ENCODE data around the gene SEPSECS. TPM values are rescaled to one million over a fixed set of nuclear protein-coding genes. Genes with fewer than 3 reads are reported as not detected.

SEPSECS gene
- total and polyA plus RNA-seq, 9 of the 15 experiments (the other 6 are each of a cell fraction or from before 2014, with no cell fraction given), result 3.9 to 17.2 (median 7.9) TPM

DNA sequence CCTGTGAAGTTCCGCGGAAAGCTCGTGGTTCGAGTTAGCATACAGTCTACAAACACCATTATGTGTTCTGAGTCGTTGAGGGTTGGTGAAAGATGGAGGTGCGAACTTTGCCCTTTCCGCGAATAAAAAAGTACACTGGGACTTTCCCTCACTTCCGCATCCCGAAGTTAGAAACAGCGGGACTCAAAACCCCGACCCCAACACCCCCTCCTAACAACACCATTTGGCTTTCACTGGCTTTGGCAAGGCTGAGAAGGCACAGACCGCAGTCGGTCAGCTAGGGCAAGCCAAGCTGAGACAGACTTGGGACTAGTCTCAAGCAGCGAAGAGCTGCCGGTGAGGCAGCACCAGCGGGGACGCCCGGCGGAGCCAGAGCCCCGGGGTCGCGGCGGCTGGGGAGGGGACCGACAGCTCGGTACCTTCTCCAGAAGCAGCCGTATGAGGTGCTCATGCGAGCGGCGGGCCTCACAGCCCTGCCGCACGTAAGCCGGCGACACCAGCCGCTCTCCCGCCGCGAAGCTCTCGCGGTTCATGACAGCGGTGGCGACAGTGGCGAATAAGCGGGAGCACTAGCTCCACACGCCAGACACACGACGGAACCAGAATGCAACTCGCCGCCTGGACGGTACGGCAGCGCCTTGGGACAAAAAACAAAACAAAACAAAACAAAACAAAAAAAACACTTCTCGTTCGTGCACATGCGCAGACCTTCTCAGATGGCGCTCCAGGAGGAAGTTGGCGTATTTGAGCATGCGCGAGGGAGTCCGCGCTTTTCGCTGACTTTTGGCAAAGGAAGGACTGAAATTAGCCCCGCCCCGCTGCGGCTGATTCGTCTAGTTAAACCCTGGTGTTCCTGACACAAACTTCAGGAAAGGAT lies at the start of gene SEPSECS (continued):
- TF ChIP-seq E2F8 (IDR thresholded peaks at IDR 0.05; ENCODE audit: low read depth, partially characterized antibody), result peak; percentile 21
- no peak for TF ChIP-seq MLX (CRISPR knock-in tag; conservative IDR thresholded peaks at IDR 0.05)
- TF ChIP-seq TEAD4 (IDR thresholded peaks at IDR 0.05; ENCODE audit: low read length), result no peak
- no peak for TF ChIP-seq TEAD4 (CRISPR knock-in tag; IDR thresholded peaks at IDR 0.05; ENCODE audit: borderline replicate concordance)
- TF ChIP-seq TAF9B (IDR thresholded peaks at IDR 0.05; ENCODE audit: partially characterized antibody), result peak; percentile 84
- TF ChIP-seq, protein P1, sequence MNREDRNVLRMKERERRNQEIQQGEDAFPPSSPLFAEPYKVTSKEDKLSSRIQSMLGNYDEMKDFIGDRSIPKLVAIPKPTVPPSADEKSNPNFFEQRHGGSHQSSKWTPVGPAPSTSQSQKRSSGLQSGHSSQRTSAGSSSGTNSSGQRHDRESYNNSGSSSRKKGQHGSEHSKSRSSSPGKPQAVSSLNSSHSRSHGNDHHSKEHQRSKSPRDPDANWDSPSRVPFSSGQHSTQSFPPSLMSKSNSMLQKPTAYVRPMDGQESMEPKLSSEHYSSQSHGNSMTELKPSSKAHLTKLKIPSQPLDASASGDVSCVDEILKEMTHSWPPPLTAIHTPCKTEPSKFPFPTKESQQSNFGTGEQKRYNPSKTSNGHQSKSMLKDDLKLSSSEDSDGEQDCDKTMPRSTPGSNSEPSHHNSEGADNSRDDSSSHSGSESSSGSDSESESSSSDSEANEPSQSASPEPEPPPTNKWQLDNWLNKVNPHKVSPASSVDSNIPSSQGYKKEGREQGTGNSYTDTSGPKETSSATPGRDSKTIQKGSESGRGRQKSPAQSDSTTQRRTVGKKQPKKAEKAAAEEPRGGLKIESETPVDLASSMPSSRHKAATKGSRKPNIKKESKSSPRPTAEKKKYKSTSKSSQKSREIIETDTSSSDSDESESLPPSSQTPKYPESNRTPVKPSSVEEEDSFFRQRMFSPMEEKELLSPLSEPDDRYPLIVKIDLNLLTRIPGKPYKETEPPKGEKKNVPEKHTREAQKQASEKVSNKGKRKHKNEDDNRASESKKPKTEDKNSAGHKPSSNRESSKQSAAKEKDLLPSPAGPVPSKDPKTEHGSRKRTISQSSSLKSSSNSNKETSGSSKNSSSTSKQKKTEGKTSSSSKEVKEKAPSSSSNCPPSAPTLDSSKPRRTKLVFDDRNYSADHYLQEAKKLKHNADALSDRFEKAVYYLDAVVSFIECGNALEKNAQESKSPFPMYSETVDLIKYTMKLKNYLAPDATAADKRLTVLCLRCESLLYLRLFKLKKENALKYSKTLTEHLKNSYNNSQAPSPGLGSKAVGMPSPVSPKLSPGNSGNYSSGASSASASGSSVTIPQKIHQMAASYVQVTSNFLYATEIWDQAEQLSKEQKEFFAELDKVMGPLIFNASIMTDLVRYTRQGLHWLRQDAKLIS (CRISPR knock-in tag; IDR thresholded peaks at IDR 0.05), result no peak
- no peak for TF ChIP-seq ZNF134 (CRISPR knock-in tag; conservative IDR thresholded peaks at IDR 0.05)
- TF ChIP-seq ZFP91 (CRISPR knock-in tag; IDR thresholded peaks at IDR 0.05), result no peak
- TF ChIP-seq, protein P2, sequence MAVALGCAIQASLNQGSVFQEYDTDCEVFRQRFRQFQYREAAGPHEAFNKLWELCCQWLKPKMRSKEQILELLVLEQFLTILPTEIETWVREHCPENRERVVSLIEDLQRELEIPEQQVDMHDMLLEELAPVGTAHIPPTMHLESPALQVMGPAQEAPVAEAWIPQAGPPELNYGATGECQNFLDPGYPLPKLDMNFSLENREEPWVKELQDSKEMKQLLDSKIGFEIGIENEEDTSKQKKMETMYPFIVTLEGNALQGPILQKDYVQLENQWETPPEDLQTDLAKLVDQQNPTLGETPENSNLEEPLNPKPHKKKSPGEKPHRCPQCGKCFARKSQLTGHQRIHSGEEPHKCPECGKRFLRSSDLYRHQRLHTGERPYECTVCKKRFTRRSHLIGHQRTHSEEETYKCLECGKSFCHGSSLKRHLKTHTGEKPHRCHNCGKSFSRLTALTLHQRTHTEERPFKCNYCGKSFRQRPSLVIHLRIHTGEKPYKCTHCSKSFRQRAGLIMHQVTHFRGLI (CRISPR knock-in tag; IDR thresholded peaks at IDR 0.05), result no peak
- TF ChIP-seq ZNF551 (CRISPR knock-in tag; IDR thresholded peaks at IDR 0.05), result no peak
- TF ChIP-seq TCFL5 (CRISPR knock-in tag; conservative IDR thresholded peaks at IDR 0.05), result no peak
- TF ChIP-seq, protein P3, sequence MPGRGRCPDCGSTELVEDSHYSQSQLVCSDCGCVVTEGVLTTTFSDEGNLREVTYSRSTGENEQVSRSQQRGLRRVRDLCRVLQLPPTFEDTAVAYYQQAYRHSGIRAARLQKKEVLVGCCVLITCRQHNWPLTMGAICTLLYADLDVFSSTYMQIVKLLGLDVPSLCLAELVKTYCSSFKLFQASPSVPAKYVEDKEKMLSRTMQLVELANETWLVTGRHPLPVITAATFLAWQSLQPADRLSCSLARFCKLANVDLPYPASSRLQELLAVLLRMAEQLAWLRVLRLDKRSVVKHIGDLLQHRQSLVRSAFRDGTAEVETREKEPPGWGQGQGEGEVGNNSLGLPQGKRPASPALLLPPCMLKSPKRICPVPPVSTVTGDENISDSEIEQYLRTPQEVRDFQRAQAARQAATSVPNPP (IDR thresholded peaks at IDR 0.05; ENCODE audit: borderline replicate concordance, insufficient read depth, insufficient read length), result no peak
- peak in 1 of 2 experiments; percentile 53; a peak in 2 of 4 replicates for TF ChIP-seq RCOR1 (IDR thresholded peaks at IDR 0.05; ENCODE audit: borderline replicate concordance in 1 of 2, low read depth in 2 of 2, low read length in 2 of 2)
- no peak for TF ChIP-seq CBFA2T2 (conservative IDR thresholded peaks at IDR 0.05)
